ENCODE results near the gene RSPH9.
A peak's percentile ranks its signal among the peaks of the same experiment; 100 is the strongest.

The RSPH9 gene

GRCh38 chr6:43669050-43669921, 24.4 kb downstream of the RSPH9 start:
- DNase-seq, result no peak

- peak; percentile 40 for DNase-seq
These were observed 25.2 kb downstream of the RSPH9 start for GRCh38 chr6:43669922-43670622.

DNA sequence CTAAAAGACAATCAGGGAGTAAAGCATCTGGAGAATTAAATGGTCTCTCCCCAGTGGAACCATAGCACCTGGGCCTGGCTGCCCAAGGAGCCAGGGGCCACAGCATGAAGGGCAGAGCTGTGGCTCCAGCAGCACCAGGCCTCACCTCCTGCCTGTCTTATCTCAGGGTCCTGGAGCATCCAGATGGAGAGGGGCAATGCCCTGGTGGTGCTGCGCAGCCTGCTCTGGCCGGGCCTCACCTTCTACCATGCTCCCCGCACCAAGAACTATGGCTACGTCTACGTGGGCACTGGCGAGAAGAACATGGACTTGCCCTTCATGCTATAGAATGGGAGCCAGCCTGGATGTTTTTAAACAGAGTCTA, 25.8 kb downstream of the RSPH9 start:
- DNase-seq, result no peak

GRCh38 chr6:43671011-43671800, 26.4 kb downstream of the RSPH9 start:
- no peak for DNase-seq

DNA sequence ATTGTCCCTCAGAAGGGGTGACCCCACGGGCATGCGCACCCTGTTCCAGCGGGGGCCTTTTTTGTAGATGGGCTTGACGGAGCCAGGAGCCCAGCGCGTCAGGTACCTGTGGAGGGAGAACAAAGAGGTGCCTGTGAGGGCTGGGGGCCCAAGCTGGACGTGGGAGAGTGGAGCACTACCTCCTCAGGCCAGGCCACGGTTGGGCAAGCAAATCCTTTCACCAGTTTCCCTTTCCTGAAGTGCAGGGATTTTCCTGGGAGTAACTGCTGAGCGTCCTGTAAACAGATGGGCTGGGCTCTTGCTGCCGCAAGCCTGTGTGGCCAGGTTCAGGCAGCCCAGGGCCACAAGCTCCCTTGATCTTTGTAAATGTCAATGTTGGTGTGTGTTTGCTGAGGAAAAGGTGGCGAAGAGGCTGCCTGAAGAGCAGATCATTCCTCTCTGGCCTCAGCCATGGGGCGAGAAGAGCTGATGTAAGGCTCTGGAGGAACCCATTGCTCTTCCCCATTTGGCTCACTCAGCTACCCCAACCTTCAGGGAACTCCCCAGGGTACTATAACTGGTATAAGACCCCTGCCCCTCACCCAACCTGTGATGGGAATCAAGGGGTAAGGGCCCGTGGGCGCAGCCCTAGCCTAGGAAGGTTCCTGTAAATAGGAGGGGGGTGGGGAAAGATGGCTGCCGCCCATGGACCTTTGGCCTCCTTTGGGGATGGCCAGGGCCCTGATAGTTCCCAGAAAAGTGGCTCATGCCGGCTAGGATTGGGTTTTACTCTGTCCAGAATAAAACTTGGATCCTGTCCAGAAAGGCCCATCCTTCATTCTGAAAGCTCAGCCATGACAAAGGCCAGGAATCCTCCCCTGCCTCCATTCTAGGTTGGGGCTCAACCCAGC, 27.2 kb downstream of the RSPH9 start:
- no peak for DNase-seq

- DNase-seq, result no peak
These were observed 28.7 kb downstream of the RSPH9 start for GRCh38 chr6:43673444-43674084.

GRCh38 chr6:43674291-43674690, 29.5 kb downstream of the RSPH9 start:
- no peak for DNase-seq

- no peak for DNase-seq
These were observed 30.1 kb downstream of the RSPH9 start for GRCh38 chr6:43674921-43675320.

- no peak for DNase-seq
These were observed 32.2 kb downstream of the RSPH9 start for GRCh38 chr6:43676962-43677606.

- DNase-seq, result no peak
These were observed 32.9 kb downstream of the RSPH9 start for GRCh38 chr6:43677759-43678158.

DNA sequence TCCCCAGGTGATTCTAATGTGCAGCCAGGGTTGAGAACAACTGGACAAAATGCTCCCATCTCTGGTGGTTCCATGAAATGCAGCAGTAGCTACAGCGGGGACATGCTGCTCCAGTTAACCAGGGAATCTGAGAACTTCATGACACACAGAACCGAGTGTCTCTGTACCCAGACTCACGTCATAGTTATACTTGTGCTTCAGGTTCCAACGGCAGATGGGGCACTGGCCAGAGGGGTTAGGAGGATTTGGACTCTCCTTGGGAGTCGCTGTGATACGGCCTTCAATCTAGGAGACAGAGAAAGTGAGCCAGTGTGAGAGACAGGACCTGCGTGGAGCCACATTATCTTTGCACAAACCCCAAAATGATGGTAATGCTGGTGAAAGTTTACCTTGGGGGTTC, 33.5 kb downstream of the RSPH9 start:
- DNase-seq, result no peak

GRCh38 chr6:43679057-43679456, 34.2 kb downstream of the RSPH9 start:
- no peak for DNase-seq

DNA sequence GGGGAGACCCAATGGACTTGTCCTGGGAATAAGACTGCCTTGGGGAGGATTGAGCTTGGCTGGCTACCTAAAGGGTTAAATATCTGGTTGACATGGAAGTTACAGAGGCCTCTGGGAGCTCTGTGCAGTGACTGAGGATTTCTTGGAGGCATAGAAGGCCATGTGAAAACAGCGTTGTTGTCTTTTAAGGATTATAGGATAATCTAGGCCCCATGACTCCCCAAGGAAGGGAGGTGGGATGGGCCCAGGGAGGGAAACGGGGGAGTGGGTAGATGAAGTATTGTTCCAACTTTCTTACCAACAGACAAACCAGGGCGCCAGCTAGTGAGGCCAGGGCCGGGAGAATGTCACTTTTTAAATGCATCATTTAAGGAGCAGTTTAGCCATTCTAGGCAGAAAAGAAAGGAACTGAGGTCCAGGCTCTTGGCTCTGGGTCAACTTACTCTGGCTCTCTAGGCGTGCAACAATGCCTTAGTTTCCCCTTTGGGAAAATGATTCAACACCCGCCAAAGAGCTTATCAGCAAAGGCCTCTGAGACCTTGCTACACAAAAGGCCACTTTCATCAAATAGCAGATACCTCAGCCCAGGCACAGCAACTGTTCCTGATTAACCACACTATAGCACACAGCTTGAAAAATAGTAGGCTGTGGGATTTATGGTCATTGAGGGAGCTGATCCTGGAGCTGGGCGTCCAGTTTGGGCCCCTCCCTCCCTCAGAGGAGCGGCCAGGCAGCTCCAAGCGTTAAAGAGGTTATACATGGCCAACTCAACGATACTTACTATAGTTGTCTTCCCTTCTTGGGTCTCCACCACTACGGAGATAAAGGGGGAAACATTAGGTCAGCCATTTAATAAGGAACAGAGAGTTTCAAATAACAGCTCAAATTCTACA, 35.7 kb downstream of the RSPH9 start:
- no peak for DNase-seq

DNA sequence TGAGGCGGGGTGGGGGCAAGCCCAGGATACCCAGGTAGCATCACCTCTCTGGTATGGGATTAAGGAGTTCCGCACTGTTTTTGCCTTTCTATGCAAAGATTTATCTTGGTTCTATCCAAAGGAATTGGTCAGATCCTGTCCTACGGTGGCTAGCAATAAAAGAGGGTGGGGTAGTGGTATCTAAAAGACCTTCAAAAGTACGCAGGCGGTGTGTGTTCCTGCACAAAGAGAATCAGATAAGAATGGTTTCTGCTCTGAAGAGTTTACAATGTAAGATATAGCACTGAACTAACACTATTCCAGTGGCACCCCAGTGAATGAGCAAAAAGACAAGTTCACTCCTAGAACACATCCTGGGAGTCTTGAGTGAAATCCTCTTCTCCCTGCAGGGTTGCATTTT, 36.5 kb downstream of the RSPH9 start:
- no peak for DNase-seq

GRCh38 chr6:43682724-43683429, 38.0 kb downstream of the RSPH9 start:
- DNase-seq, result no peak

DNA sequence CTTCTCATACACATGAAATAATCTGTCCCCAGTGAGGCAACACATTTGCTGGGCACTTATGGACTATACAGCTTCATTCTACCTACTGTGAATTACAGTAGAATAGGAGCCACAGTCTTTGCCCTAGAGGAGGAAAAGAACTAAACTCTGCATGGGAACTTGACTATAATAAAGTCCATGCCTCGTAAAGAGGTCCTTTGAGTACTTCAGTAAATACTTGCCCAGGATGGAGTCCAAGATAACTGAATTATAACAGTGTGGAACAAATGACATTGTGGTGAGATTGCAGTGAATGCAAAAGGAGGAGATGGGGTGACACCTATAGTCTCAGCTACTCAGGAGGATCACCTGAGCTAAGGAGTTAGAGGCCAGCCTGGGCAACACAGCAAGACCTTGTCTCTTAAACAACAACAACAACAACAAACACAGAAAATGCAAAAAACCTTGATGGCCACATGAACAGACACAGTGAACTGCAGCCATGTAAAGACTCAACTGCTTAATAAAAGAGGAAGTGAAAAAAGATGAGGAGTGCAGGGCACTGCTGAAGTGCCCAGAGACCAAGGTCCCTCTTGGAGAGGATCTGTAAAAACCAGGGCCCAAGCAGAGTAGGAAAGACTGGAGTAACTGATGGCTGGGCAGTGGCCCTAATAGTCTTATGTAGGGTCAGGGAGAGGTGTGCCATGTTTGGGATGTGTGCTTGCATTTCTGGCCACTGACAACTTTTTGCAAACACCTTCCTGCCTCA, 39.0 kb downstream of the RSPH9 start:
- no peak for DNase-seq

DNA sequence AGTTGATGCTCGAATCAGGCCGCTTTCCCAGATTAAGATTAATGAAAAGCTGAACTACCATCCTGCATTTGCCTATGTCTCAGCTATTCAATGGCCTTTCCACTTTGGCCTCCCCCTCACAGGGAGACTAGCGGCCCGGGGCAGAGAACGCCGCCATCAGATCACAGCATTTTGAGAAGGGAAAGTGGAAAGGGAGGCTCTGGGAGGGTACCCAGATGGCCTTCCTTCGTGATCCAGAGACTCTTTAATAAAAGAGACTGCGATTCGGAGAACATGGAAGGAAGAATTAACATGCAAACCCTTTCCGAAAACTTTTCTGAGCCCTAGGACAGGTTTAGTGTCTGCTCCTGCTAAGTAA, 42.2 kb downstream of the RSPH9 start:
- DNase-seq, result no peak

DNA sequence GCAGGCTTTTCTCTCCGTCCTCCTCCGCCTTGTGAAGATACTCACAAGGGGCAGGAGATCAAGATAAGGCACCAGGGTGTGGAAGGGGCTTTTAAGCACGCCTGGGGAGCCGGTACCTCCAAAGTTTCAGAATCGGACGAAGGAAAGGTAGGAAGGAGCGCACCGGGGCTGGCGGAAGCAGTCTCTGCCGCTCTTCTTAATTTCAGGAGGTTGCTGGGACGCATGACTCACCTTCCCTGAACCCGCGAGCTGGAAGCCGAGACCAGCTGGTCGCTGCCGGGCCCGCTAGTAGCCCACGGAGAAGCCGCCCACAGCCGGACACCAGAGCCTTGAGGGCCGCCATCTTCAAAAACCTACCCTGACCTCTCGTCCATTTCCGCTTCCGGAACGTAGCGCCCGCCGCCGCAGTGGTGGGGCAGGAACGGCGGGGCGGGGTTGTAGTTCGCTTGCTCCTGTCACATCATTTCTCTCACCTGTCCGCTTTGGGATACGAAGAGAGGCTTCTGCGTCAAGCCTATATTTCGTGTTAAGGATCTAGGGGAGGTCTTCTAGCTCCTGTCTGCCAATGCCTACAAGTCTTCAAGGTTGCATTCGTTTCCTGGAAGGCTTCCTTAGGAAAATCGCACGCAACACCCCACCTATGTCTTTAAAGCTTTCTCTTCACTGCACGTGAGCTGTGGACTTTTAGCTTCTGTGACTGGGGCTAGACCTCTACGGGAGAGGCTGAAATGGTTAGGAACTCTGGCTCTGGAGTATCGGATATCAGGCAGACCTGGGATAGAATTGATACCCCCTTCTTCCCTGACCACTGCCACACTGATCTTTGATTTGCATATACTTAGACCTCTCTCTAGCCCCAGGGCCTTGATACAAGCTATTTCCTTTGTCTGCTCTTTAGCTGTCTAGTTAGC, 42.9 kb downstream of the RSPH9 start, which contains the start of gene MRPS18A:
TSS of gene MRPS18A (minus strand) at position 355 of the 911 bp plus-strand sequence. CDS start at position 343, 12 bp downstream.
- peak; percentile 91 for DNase-seq

All from stimulated activated CD4-positive, alpha-beta T cell treated with anti-CD3 and anti-CD28 coated beads, Interleukin-15, amount 100 ng/mL, for 24 hours (primary cell).